Kidney (tissue), 14 donors: Measurements from ENCODE around the gene PBX4. TPM values are rescaled to one million over a fixed set of nuclear protein-coding genes. Genes with fewer than 3 reads are reported as not detected.

Experiments
- DNase-seq, 5 donors: peaks; one replicate each; pipeline ENCODE4 v3.0.0-alpha.2; 2013 to 2020
- FAIRE-seq: peaks from 2 replicates; lab custom pipeline; 2012; peaks lifted over from hg19 to GRCh38; lab: Jason Lieb, UNC
- H3K27ac ChIP-seq, 2 donors: one replicate each; pipeline ENCODE4 v1.7.0; 2013; ENCODE audit warnings: low read depth in 2 of 2, low read length in 2 of 2, inconsistent platforms in 1 of 2
- H3K27me3 ChIP-seq: one replicate; pipeline ENCODE4 v1.7.1; 2013; ENCODE audit warnings: low read length, inconsistent platforms; ENCODE audit not compliant: control insufficient read depth, insufficient read depth
- H3K36me3 ChIP-seq, 3 donors: one replicate each; pipeline versions ENCODE4 v1.7.0 to v1.7.1; 2013; ENCODE audit warnings: low read length in 3 of 3, control low read depth in 1 of 3, inconsistent platforms in 1 of 3; ENCODE audit not compliant: insufficient read depth in 3 of 3, control insufficient read depth in 2 of 3
- H3K4me1 ChIP-seq, 3 donors: one replicate each; pipeline versions ENCODE4 v1.7.0 to v1.7.1; 2013; ENCODE audit warnings: low read length in 3 of 3, inconsistent platforms in 1 of 3, low read depth in 1 of 3; ENCODE audit not compliant: control insufficient read depth in 2 of 3, insufficient read depth in 2 of 3
- H3K4me3 ChIP-seq, 3 donors: one replicate each; pipeline versions ENCODE4 v1.7.0 to v1.8.1; 2013; ENCODE audit warnings: low read length in 3 of 3, control low read depth in 1 of 3, inconsistent platforms in 1 of 3
- H3K9ac ChIP-seq, 3 donors: one replicate each; pipeline versions ENCODE4 v1.7.0 to v1.7.1; 2013; ENCODE audit warnings: low read length in 3 of 3, control low read depth in 1 of 3, inconsistent platforms in 1 of 3
- H3K9me3 ChIP-seq, 3 donors: one replicate each; pipeline versions ENCODE4 v1.7.0 to v1.7.1; 2013; ENCODE audit warnings: low read length in 3 of 3, control low read depth in 1 of 3, inconsistent platforms in 1 of 3; ENCODE audit not compliant: control insufficient read depth in 2 of 3, insufficient read depth in 1 of 3
- CTCF ChIP-seq: IDR thresholded peaks from 3 replicates; pipeline ENCODE4 v1.5.1; 2012; ENCODE audit warnings: mild to moderate bottlenecking, moderate library complexity, borderline replicate concordance; ENCODE audit not compliant: insufficient read depth; ENCODE audit errors: extremely low read depth
- intact Hi-C: fragments of 100-400 bp; cut with DNase I; formaldehyde crosslinking; loops from one replicate; pipeline ENCODE4 v1.11.1; 2022
- polyA plus RNA-seq: library from polyadenylated mRNA; stranded (reverse); fragments of 350-450 nt; fragmentation: Illumina TruSeq; extraction: RNeasy Lipid Tissue Mini Kit (QIAGEN cat#74804); gene quantifications from one replicate; pipeline ENCODE4 v1.2.3, GENCODE V29; 2014; ENCODE audit warnings: low read depth, low replicate concordance; ENCODE audit not compliant: insufficient read depth
- total RNA-seq: library from RNA; stranded (reverse); fragmentation: NEBNext Ultra II Directional; extraction: Animal tissue kit (Norgen Biotek cat#: 25700); gene quantifications from one replicate; pipeline ENCODE4 v1.2.1, GENCODE V29; 2021
- donor health status: control.
- donor health status: control.
- donor health status: control.
- donor health status: control.
- donor health status: control.
- donor health status: DM: yes; HTN: yes; CAD: no.
- donor health status: Normal renal cell carcinoma (clear cell type).

PBX4 gene
- total and polyA plus RNA-seq, 2 donors from 2014 or later: 3.9 to 5.7 TPM

GRCh38 chr19:19579533-19580361 lies 38.7 kb downstream of the PBX4 start:
- no peaks in the 10 kb centered on the region for H3K27me3 ChIP-seq
- no peaks in the 10 kb centered on the region for H3K9me3 ChIP-seq
- no peak for TF ChIP-seq CTCF
- no peak for FAIRE-seq
- H3K27ac ChIP-seq: no peak overlapping the region
- H3K4me1 ChIP-seq: no peaks in the 10 kb centered on the region
- no peak overlapping the region for H3K9ac ChIP-seq
- H3K4me3 ChIP-seq: no peak overlapping the region
- DNase-seq: no peak
- H3K36me3 ChIP-seq: no peaks in the 10 kb centered on the region
- intact Hi-C loops: no loop called here

- TF ChIP-seq CTCF: no peak
- H3K4me3 ChIP-seq: no peak overlapping the region
- H3K27me3 ChIP-seq: no peaks in the 10 kb centered on the region
- H3K9me3 ChIP-seq: no peaks in the 10 kb centered on the region
- FAIRE-seq: no peak
- H3K27ac ChIP-seq: no peak overlapping the region
- no peak overlapping the region for H3K9ac ChIP-seq
- no peaks in the 10 kb centered on the region for H3K4me1 ChIP-seq
- intact Hi-C loops: no loop called here
- DNase-seq: no peak
- no peaks in the 10 kb centered on the region for H3K36me3 ChIP-seq
These were observed 40.2 kb downstream of the PBX4 start for GRCh38 chr19:19578252-19578651.

GRCh38 chr19:19575411-19575810 lies 43.1 kb downstream of the PBX4 start:
- Histone ChIP-seq H3K9ac (no peak overlapping the region), H3K4me1 (no peaks in the 10 kb centered on the region), H3K36me3 (no peaks in the 10 kb centered on the region), H3K9me3 (no peaks in the 10 kb centered on the region), H3K27me3 (no peaks in the 10 kb centered on the region), H3K27ac (no peak overlapping the region), H3K4me3 (no peak overlapping the region)
- TF ChIP-seq CTCF: no peak
- intact Hi-C loops: no loop called here
- DNase-seq (no peak), FAIRE-seq (no peak)
